ENCODE measurements around the gene WIZ.

Gene WIZ

GRCh38 chr19:15424692-15425272 lies 25.0 kb downstream of the WIZ start:
- DNase-seq (ENCODE audit: low read depth) = no peak
- TF ChIP-seq CTCF (IDR thresholded peaks at IDR 0.05; ENCODE audit: low read depth, low read length, missing control alignments) = no peak
- H3K4me3 ChIP-seq (ENCODE audit: low read depth, low read length) = no peak overlapping the region

- TF ChIP-seq CTCF (IDR thresholded peaks at IDR 0.05; ENCODE audit: low read depth, low read length, missing control alignments) = no peak
Observed at GRCh38 chr19:15424121-15424520, 25.6 kb downstream of the WIZ start.

GRCh38 chr19:15423130-15423529 lies 26.6 kb downstream of the WIZ start:
- no peak for TF ChIP-seq CTCF (IDR thresholded peaks at IDR 0.05; ENCODE audit: low read depth, low read length, missing control alignments)
- DNase-seq (ENCODE audit: low read depth) = no peak

More at GRCh38 chr19:15424121-15424520, 25.6 kb downstream of the WIZ start:
- H3K4me3 ChIP-seq (ENCODE audit: low read depth, low read length) = no peak overlapping the region
- DNase-seq (ENCODE audit: low read depth) = no peak

GRCh38 chr19:15422296-15423075 lies 27.3 kb downstream of the WIZ start:
- no peak overlapping the region for H3K4me3 ChIP-seq (ENCODE audit: low read depth, low read length)
- TF ChIP-seq CTCF (IDR thresholded peaks at IDR 0.05; ENCODE audit: low read depth, low read length, missing control alignments) = no peak
- DNase-seq (ENCODE audit: low read depth) = no peak

More at GRCh38 chr19:15423130-15423529, 26.6 kb downstream of the WIZ start:
- H3K4me3 ChIP-seq (ENCODE audit: low read depth, low read length) = no peak overlapping the region

- no peak for TF ChIP-seq CTCF (IDR thresholded peaks at IDR 0.05; ENCODE audit: low read depth, low read length, missing control alignments)
- DNase-seq (ENCODE audit: low read depth) = no peak
- no peak overlapping the region for H3K4me3 ChIP-seq (ENCODE audit: low read depth, low read length)
Observed at GRCh38 chr19:15421721-15422260, 28.0 kb downstream of the WIZ start.

- no peak for DNase-seq (ENCODE audit: low read depth)
- TF ChIP-seq CTCF (IDR thresholded peaks at IDR 0.05; ENCODE audit: low read depth, low read length, missing control alignments) = no peak
- no peak overlapping the region for H3K4me3 ChIP-seq (ENCODE audit: low read depth, low read length)
Observed at GRCh38 chr19:15421136-15421695, 28.5 kb downstream of the WIZ start.
